OCI-LY7 (cell line): Measurements from ENCODE around the gene GPR84. TPM values are rescaled to one million over a fixed set of nuclear protein-coding genes. Genes with fewer than 3 reads are reported as not detected.

Source experiments
- BruUV-seq: library from RNA; stranded (reverse); fragments of 400-500 nt; replicated peaks from 2 replicates; lab custom pipeline; 2021; lab: Mats Ljungman, UMichigan
- CTCF ChIA-PET: fragments of 300-600 bp; sonication (Branson Sonifier 250); formaldehyde crosslinking; loops from one replicate; lab custom pipeline; 2022; ENCODE audit warnings: antibody characterized with exemption; ENCODE audit not compliant: unreplicated experiment; lab: Charles Lee
- POLR2A ChIA-PET: fragments of 300-600 bp; sonication (Branson Sonifier 250); formaldehyde crosslinking; loops from one replicate; lab custom pipeline; 2022; ENCODE audit warnings: antibody characterized with exemption; lab: Charles Lee
- DNase-seq: peaks from one replicate; pipeline ENCODE4 v3.0.0-alpha.2; 2015; ENCODE audit warnings: low spot score
- H2AFZ ChIP-seq: fragments of 200-600 bp; sonication (generic), shearing (Covaris generic); 2 replicates; pipeline ENCODE4 v1.6.1; 2014; ENCODE audit warnings: mild to moderate bottlenecking, antibody characterized with exemption, low read length, moderate library complexity
- H3K27ac ChIP-seq: fragments of 200-600 bp; sonication (generic); 2 replicates; pipeline ENCODE4 v1.5.1; 2014; ENCODE audit warnings: mixed run types, low read depth, mild to moderate bottlenecking, moderate library complexity, low read length, inconsistent platforms; ENCODE audit not compliant: poor library complexity, severe bottlenecking
- H3K36me3 ChIP-seq: fragments of 200-600 bp; sonication (generic); 2 replicates; pipeline ENCODE4 v1.6.1; 2014; ENCODE audit warnings: mild to moderate bottlenecking, antibody characterized with exemption, low read length, moderate library complexity, mixed read lengths; ENCODE audit not compliant: insufficient read depth
- H3K4me1 ChIP-seq: fragments of 200-600 bp; sonication (generic); 2 replicates; pipeline ENCODE4 v1.5.1; 2014; ENCODE audit warnings: mild to moderate bottlenecking, low read length; ENCODE audit not compliant: insufficient read depth, poor library complexity, severe bottlenecking
- H3K4me2 ChIP-seq: fragments of 200-600 bp; sonication (generic); 2 replicates; pipeline ENCODE4 v1.6.1; 2014; ENCODE audit warnings: mild to moderate bottlenecking, low read length
- H3K4me3 ChIP-seq: fragments of 200-600 bp; sonication (generic); 2 replicates; pipeline ENCODE4 v1.5.1; 2014; ENCODE audit warnings: mild to moderate bottlenecking, low read depth, low read length; ENCODE audit not compliant: poor library complexity, severe bottlenecking
- H3K79me2 ChIP-seq: fragments of 200-600 bp; sonication (generic); 2 replicates; pipeline ENCODE4 v1.6.1; 2016; ENCODE audit warnings: low read depth, mild to moderate bottlenecking, low read length, moderate library complexity, mixed read lengths; ENCODE audit not compliant: insufficient read depth
- H3K9me2 ChIP-seq: fragments of 200-600 bp; sonication (generic); 2 replicates; pipeline ENCODE4 v1.6.1; 2016; ENCODE audit warnings: mild to moderate bottlenecking, low read length, mixed read lengths; ENCODE audit not compliant: insufficient read depth
- H3K9me3 ChIP-seq: fragments of 200-600 bp; sonication (generic); 2 replicates; pipeline ENCODE4 v1.6.1; 2014; ENCODE audit warnings: mild to moderate bottlenecking, mixed run types, low read length, mixed read lengths
- H4K20me1 ChIP-seq: fragments of 200-600 bp; sonication (generic); 2 replicates; pipeline ENCODE4 v1.6.1; 2014; ENCODE audit warnings: mild to moderate bottlenecking, antibody characterized with exemption, low read length, moderate library complexity, mixed read lengths; ENCODE audit not compliant: insufficient read depth
- CTCF ChIP-seq: fragments of 200-600 bp; sonication (generic); conservative IDR thresholded peaks from 2 replicates; pipeline ENCODE4 v1.5.1; 2014; ENCODE audit warnings: mild to moderate bottlenecking, antibody characterized with exemption, low read length, moderate library complexity, mixed read lengths
- EZH2phosphoT487 ChIP-seq: fragments of 200-600 bp; sonication (generic); IDR thresholded peaks from 2 replicates; pipeline ENCODE4 v1.6.1; 2018; ENCODE audit warnings: low read depth, borderline replicate concordance, mild to moderate bottlenecking, mixed run types, antibody characterized with exemption, low read length, moderate library complexity, mixed read lengths
- intact Hi-C: fragments of 100-400 bp; cut with micrococcal nuclease; formaldehyde crosslinking; loops from one replicate; pipeline ENCODE4 v1.10.0; 2022; ENCODE audit not compliant: unreplicated experiment
- total RNA-seq, 2 experiments: library from RNA; depleted of rRNA in 1 of 2; stranded (reverse); fragments of >200 nt in 1 of 2; shearing (Covaris generic) in 1 of 2; gene quantifications; 2 replicates each; pipeline ENCODE4 v1.2.3, GENCODE V29; 2014 to 2022

Gene GPR84
- total RNA-seq, 2 experiments from 2014 or later: 0.30 TPM; not detected in 1

GRCh38 chr12:54371328-54372112, 7.2 kb upstream of the GPR84 start:
- Histone ChIP-seq H3K4me3 (no peak overlapping the region), H3K4me2 (no peak overlapping the region), H3K9me3 (no peaks in the 10 kb centered on the region), H3K9me2 (no peaks in the 10 kb centered on the region), H3K36me3 (no peaks in the 10 kb centered on the region), H4K20me1 (no peaks in the 10 kb centered on the region), H3K27ac (no peak overlapping the region), H3K79me2 (no peaks in the 10 kb centered on the region), H3K4me1 (peaks cover 13% of the 10 kb centered on the region), H2AFZ (no peak overlapping the region)
- ChIA-PET POLR2A (interaction anchor here (0.9 to 1.2 kb wide), 2 partner anchors 73 to 79 kb away, joined by 3 to 4 read pairs; no protein-coding TSS in a partner anchor), CTCF (interaction anchor here (0.5 to 1.3 kb wide), 2 partner anchors 22 to 152 kb away, joined by 3 read pairs; no protein-coding TSS in a partner anchor)
- no peak for DNase-seq
- no TSS peak for BruUV-seq
- intact Hi-C loops: no loop called here
- TF ChIP-seq CTCF: no peak
- no peak for TF ChIP-seq EZH2phosphoT487

- Histone ChIP-seq H3K27ac (no peak overlapping the region), H4K20me1 (no peaks in the 10 kb centered on the region), H2AFZ (no peak overlapping the region), H3K4me1 (peaks cover 13% of the 10 kb centered on the region), H3K4me2 (no peak overlapping the region; the same call in 1 of the 2 replicates), H3K9me2 (no peaks in the 10 kb centered on the region), H3K36me3 (no peaks in the 10 kb centered on the region), H3K79me2 (no peaks in the 10 kb centered on the region), H3K9me3 (no peaks in the 10 kb centered on the region), H3K4me3 (no peak overlapping the region)
- intact Hi-C loops: no loop called here
- CTCF ChIA-PET: interaction anchor here (1.3 kb wide), 1 partner anchor 23 kb away, joined by 3 read pairs; no protein-coding TSS in a partner anchor
- POLR2A ChIA-PET: interaction anchor here (0.9 to 1.2 kb wide), 2 partner anchors 71 to 78 kb away, joined by 3 to 4 read pairs; no protein-coding TSS in a partner anchor
- TF ChIP-seq EZH2phosphoT487: no peak
- no peak for TF ChIP-seq CTCF
- BruUV-seq: no TSS peak
- no peak for DNase-seq
Observed at GRCh38 chr12:54370171-54370730, 6.0 kb upstream of the GPR84 start.
